Measurements from ENCODE around the gene EDDM13. TPM values are rescaled to one million over a fixed set of nuclear protein-coding genes. Genes with fewer than 3 reads are reported as not detected.
"Not testable (repeated sequence)": the region's sequence is repeated elsewhere in the genome, so short reads cannot be mapped to it uniquely, and the experiment has no call there.

The EDDM13 gene, protein sequence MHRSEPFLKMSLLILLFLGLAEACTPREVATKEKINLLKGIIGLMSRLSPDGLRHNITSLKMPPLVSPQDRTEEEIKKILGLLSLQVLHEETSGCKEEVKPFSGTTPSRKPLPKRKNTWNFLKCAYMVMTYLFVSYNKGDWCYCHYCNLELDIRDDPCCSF
- total RNA-seq = not detected in 2 replicates

DNA sequence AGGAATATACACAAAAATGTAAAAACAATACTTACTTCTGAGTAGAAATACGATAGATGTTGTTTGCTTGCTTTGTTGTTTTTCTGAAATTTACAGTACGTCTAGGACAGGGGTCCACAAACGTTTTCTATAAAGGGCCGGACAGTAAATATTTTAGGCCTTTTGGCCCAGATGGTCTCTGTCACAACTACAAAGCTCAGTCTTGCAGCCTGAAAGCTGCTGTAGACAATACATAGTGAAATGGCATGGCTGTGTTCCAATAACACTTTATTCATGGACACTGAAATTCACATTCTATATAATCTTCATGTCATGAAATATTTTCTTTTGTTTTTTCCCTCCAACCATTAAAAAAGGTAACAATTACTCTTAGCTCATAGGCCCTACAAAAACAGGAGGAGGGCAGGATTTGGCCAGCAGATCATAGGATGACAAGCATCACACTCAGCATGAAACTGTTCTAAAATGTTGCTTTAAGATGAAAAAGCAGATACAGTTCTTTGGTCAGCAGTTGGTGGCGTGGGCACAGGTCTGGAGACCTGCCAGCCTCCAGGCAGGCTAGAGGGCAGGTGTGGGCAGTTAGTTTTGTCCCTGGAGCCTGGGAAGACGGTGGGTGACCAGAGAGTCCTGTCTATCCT, at the start of gene EDDM13:
Gene EDDM13 (plus strand): TSS at position 588 of the 638 bp plus-strand sequence. CDS start 87 bp downstream, outside the sequence.
- H3K9me3 ChIP-seq (ENCODE audit: low read depth, low read length) = no peaks in the 10 kb centered on the region
- no peak within 1 kb of the TSS for H2AFZ ChIP-seq (ENCODE audit: low read length)
- no peaks in the 10 kb centered on the region for H4K20me1 ChIP-seq (ENCODE audit: insufficient read depth, low read length)
- no peak within 1 kb of the TSS for H3K4me2 ChIP-seq (ENCODE audit: insufficient read depth, low read length)
- TF ChIP-seq, protein P1, sequence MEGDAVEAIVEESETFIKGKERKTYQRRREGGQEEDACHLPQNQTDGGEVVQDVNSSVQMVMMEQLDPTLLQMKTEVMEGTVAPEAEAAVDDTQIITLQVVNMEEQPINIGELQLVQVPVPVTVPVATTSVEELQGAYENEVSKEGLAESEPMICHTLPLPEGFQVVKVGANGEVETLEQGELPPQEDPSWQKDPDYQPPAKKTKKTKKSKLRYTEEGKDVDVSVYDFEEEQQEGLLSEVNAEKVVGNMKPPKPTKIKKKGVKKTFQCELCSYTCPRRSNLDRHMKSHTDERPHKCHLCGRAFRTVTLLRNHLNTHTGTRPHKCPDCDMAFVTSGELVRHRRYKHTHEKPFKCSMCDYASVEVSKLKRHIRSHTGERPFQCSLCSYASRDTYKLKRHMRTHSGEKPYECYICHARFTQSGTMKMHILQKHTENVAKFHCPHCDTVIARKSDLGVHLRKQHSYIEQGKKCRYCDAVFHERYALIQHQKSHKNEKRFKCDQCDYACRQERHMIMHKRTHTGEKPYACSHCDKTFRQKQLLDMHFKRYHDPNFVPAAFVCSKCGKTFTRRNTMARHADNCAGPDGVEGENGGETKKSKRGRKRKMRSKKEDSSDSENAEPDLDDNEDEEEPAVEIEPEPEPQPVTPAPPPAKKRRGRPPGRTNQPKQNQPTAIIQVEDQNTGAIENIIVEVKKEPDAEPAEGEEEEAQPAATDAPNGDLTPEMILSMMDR (IDR thresholded peaks at IDR 0.05; ENCODE audit: extremely low read depth, low read depth, low read length) = no peak
- no peak within 1 kb of the TSS for H3K4me3 ChIP-seq (ENCODE audit: insufficient read depth, low read length)
- no peaks in the 10 kb centered on the region for H3K36me3 ChIP-seq (ENCODE audit: insufficient read depth, low read length)
- H3K27me3 ChIP-seq (ENCODE audit: insufficient read depth, low read length) = no peaks in the 10 kb centered on the region
- DNase-seq (ENCODE audit: insufficient read length, low spot score, missing footprints) = no peak
- no peaks in the 10 kb centered on the region for H3K79me2 ChIP-seq (ENCODE audit: insufficient read depth, low read length)
- peaks cover 6% of the 10 kb centered on the region for H3K4me1 ChIP-seq (ENCODE audit: insufficient read depth, low read length)
- no peak within 1 kb of the TSS for H3K27ac ChIP-seq (ENCODE audit: low read depth, low read length)

DNA sequence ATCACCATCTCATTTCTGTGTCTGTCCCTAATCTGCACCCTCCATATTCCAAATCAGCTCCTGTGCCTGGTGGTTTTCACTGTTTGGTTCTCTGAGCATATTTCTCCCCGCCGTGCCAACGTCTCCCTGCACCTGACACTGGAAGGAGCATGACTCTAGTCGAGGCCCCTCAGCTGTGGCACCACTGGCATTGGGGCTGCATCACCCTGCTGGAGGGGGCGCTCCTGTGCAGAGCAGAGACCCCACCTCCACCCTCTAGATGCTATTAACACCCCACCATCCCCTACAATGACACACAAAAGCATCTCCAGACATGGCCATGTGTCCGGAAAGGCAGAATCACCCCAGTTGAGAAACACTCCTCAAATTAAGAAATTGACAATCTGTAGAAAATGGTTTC, 49.6 kb upstream of the EDDM13 start:
- Histone ChIP-seq H3K4me1 (ENCODE audit: insufficient read depth, low read length) (no peaks in the 10 kb centered on the region), H3K27ac (ENCODE audit: low read depth, low read length) (no peak overlapping the region), H3K4me3 (ENCODE audit: insufficient read depth, low read length) (no peak overlapping the region), H3K4me2 (ENCODE audit: insufficient read depth, low read length) (no peak overlapping the region), H3K36me3 (ENCODE audit: insufficient read depth, low read length) (no peaks in the 10 kb centered on the region), H3K9me3 (ENCODE audit: low read depth, low read length) (no peaks in the 10 kb centered on the region), H3K79me2 (ENCODE audit: insufficient read depth, low read length) (no peaks in the 10 kb centered on the region), H4K20me1 (ENCODE audit: insufficient read depth, low read length) (no peaks in the 10 kb centered on the region), H2AFZ (ENCODE audit: low read length) (no peak overlapping the region), H3K27me3 (ENCODE audit: insufficient read depth, low read length) (no peaks in the 10 kb centered on the region)
- TF ChIP-seq, protein P1 (IDR thresholded peaks at IDR 0.05; ENCODE audit: extremely low read depth, low read depth, low read length) = no peak
- DNase-seq (ENCODE audit: insufficient read length, low spot score, missing footprints) = no peak

DNA sequence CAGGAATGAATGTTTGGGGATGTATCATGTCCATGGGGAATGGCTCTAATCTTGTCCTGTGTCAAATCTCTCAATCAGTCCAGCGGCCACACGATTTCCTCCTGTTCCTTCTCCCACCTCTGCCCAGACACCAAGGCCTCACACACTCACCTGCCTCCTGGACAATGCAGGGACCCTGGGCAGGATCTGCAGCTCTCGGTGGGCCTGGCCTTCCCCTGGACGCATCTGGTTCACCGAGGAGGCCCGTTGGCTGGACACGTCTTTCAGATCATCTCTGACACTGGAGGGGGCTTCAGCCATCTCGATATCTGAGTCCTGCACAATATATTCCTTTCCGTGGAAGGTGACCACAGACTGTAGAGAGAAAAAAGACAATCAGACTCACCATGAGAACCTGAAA, 49.1 kb upstream of the EDDM13 start:
- Histone ChIP-seq H3K4me2 (ENCODE audit: insufficient read depth, low read length) (no peak overlapping the region), H4K20me1 (ENCODE audit: insufficient read depth, low read length) (no peaks in the 10 kb centered on the region), H3K27me3 (ENCODE audit: insufficient read depth, low read length) (no peaks in the 10 kb centered on the region), H3K79me2 (ENCODE audit: insufficient read depth, low read length) (no peaks in the 10 kb centered on the region), H3K27ac (ENCODE audit: low read depth, low read length) (no peak overlapping the region), H2AFZ (ENCODE audit: low read length) (no peak overlapping the region), H3K36me3 (ENCODE audit: insufficient read depth, low read length) (no peaks in the 10 kb centered on the region), H3K9me3 (ENCODE audit: low read depth, low read length) (no peaks in the 10 kb centered on the region), H3K4me1 (ENCODE audit: insufficient read depth, low read length) (no peaks in the 10 kb centered on the region), H3K4me3 (ENCODE audit: insufficient read depth, low read length) (no peak overlapping the region)
- TF ChIP-seq, protein P1 (IDR thresholded peaks at IDR 0.05; ENCODE audit: extremely low read depth, low read depth, low read length) = no peak
- no peak for DNase-seq (ENCODE audit: insufficient read length, low spot score, missing footprints)

DNA sequence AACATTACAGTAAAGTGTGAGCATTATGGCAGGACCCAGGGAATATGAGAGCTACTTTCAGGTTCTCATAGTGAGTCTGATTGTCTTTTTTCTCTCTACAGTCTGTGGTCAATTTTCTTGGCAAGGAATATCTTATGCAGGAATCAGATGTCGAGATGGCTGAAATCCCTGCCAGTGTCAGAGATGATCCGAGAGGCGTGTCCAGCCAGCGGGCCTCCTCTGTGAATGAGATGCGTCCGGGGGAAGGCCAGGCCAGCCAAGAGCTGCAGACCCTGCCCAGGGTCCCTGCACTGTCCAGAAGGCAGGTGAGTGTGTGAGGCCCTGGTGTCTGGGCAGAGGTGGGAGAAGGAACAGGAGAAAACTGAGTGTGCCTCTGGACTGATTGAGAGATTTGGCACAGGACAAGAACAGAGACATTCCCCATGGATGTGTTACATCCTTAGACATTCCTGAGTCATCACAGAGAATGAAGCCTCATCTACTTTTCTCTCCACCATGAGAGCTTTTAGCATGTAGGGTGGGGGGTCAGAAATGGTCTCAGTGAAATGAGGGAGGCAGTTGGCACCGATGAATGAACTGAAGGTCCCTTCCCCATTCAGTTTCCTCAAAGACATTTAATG, 27.3 kb upstream of the EDDM13 start:
- H3K4me2 ChIP-seq (ENCODE audit: insufficient read depth, low read length) = no peak overlapping the region
- DNase-seq (ENCODE audit: insufficient read length, low spot score, missing footprints) = no peak
- TF ChIP-seq, protein P1 (IDR thresholded peaks at IDR 0.05; ENCODE audit: extremely low read depth, low read depth, low read length) = no peak
- no peaks in the 10 kb centered on the region for H3K27me3 ChIP-seq (ENCODE audit: insufficient read depth, low read length)
- no peaks in the 10 kb centered on the region for H3K9me3 ChIP-seq (ENCODE audit: low read depth, low read length)
- H3K79me2 ChIP-seq (ENCODE audit: insufficient read depth, low read length) = no peaks in the 10 kb centered on the region
- no peak overlapping the region for H3K4me3 ChIP-seq (ENCODE audit: insufficient read depth, low read length)
- H3K27ac ChIP-seq (ENCODE audit: low read depth, low read length) = no peak overlapping the region
- H4K20me1 ChIP-seq (ENCODE audit: insufficient read depth, low read length) = no peaks in the 10 kb centered on the region
- no peaks in the 10 kb centered on the region for H3K36me3 ChIP-seq (ENCODE audit: insufficient read depth, low read length)
- no peak overlapping the region for H2AFZ ChIP-seq (ENCODE audit: low read length)
- H3K4me1 ChIP-seq (ENCODE audit: insufficient read depth, low read length) = no peaks in the 10 kb centered on the region

DNA sequence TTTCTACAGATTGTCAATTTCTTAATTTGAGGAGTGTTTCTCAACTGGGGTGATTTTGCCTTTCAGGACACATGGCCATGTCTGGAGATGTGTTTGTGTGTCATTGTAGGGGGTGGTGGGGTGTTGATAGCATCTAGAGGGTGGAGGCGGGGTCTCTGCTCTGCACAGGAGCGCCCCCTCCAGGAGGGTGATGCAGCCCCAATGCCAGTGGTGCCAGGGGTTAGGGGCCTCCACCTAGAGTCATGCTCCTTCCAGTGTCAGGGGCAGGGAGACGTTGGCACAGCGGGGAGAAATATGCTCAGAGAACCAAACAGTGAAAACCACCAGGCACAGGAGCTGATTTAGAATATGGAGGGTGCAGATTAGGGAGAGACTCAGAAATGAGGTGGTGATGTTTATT, 26.8 kb upstream of the EDDM13 start:
- H3K4me1 ChIP-seq (ENCODE audit: insufficient read depth, low read length); H2AFZ ChIP-seq (ENCODE audit: low read length); H3K27ac ChIP-seq (ENCODE audit: low read depth, low read length); H3K9me3 ChIP-seq (ENCODE audit: low read depth, low read length); DNase-seq (ENCODE audit: insufficient read length, low spot score, missing footprints); H3K79me2 ChIP-seq (ENCODE audit: insufficient read depth, low read length); H4K20me1 ChIP-seq (ENCODE audit: insufficient read depth, low read length); H3K4me3 ChIP-seq (ENCODE audit: insufficient read depth, low read length); H3K4me2 ChIP-seq (ENCODE audit: insufficient read depth, low read length); H3K36me3 ChIP-seq (ENCODE audit: insufficient read depth, low read length); H3K27me3 ChIP-seq (ENCODE audit: insufficient read depth, low read length): not testable (repeated sequence)
